ENCODE measurements around the gene MLX.

The MLX gene

DNA sequence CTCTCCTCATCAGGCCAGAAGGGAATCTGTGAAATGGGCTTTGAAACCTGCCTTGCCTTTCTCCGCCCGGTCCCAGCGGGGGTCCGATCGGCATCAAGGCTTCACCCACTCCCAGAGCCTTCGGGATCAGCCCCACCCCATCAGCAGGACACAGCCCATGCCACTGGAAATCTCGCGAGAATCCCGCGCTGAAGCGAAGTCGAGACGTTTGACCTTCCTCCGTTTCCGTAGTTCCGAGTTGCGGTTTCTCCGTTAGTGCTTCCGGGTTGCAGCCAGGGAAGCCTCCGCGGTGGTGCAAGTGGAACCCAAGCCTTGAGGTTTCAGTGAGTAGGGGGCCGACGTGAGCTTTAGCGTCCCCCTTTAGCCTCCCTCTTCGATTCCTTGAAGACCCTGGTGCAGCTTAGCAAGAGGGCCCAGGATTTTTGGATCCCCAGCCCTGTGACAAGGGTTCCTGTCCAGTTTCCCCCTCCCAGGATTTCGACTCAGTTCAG, 5.0 kb upstream of the MLX start, which contains the start of gene COASY:
Gene COASY, plus strand, starts transcription at position 252 of the 491 bp plus-strand sequence. CDS start 475 bp downstream, outside the sequence.
- no peaks in the 10 kb centered on the region for H3K9me3 ChIP-seq (ENCODE audit: insufficient read depth, low read depth, low read length)
- peak within 1 kb of the TSS; percentile 99 for H3K4me3 ChIP-seq (ENCODE audit: low read length, poor library complexity, severe bottlenecking)
- H3K9me2 ChIP-seq (replicated peaks; ENCODE audit: low read depth, low read length): no peaks in the 10 kb centered on the region
- peak within 1 kb of the TSS; percentile 84 for H3K4me2 ChIP-seq (ENCODE audit: low read depth, low read length, poor library complexity, severe bottlenecking)
- peak within 1 kb of the TSS; percentile 91 for H2AFZ ChIP-seq (ENCODE audit: low read length)
- TF ChIP-seq, protein P1, sequence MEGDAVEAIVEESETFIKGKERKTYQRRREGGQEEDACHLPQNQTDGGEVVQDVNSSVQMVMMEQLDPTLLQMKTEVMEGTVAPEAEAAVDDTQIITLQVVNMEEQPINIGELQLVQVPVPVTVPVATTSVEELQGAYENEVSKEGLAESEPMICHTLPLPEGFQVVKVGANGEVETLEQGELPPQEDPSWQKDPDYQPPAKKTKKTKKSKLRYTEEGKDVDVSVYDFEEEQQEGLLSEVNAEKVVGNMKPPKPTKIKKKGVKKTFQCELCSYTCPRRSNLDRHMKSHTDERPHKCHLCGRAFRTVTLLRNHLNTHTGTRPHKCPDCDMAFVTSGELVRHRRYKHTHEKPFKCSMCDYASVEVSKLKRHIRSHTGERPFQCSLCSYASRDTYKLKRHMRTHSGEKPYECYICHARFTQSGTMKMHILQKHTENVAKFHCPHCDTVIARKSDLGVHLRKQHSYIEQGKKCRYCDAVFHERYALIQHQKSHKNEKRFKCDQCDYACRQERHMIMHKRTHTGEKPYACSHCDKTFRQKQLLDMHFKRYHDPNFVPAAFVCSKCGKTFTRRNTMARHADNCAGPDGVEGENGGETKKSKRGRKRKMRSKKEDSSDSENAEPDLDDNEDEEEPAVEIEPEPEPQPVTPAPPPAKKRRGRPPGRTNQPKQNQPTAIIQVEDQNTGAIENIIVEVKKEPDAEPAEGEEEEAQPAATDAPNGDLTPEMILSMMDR (conservative IDR thresholded peaks at IDR 0.05; ENCODE audit: low read length): no peak
- TF ChIP-seq EZH2phosphoT487 (IDR thresholded peaks at IDR 0.05; ENCODE audit: borderline replicate concordance): no peak
- peaks cover 6% of the 10 kb centered on the region; the same call in 1 of the 2 replicates for H3F3A ChIP-seq (ENCODE audit: low read depth)
- H4K20me1 ChIP-seq (ENCODE audit: insufficient read depth, low read length, poor library complexity, severe bottlenecking): peaks cover 9% of the 10 kb centered on the region
- H3K4me1 ChIP-seq (ENCODE audit: insufficient read depth, low read length, poor library complexity, severe bottlenecking): peaks cover 29% of the 10 kb centered on the region
- peaks cover 10% of the 10 kb centered on the region; the same call in 1 of the 2 replicates for H3K36me3 ChIP-seq (ENCODE audit: insufficient read depth, low read length)
- no peaks in the 10 kb centered on the region for H3K27me3 ChIP-seq (ENCODE audit: insufficient read depth, low read length, poor library complexity, severe bottlenecking)
- peak within 1 kb of the TSS; percentile 92 for H3K9ac ChIP-seq (ENCODE audit: low read depth, low read length, poor library complexity, severe bottlenecking)
- H3K79me2 ChIP-seq (ENCODE audit: insufficient read depth, low read length): peaks cover 46% of the 10 kb centered on the region

DNA sequence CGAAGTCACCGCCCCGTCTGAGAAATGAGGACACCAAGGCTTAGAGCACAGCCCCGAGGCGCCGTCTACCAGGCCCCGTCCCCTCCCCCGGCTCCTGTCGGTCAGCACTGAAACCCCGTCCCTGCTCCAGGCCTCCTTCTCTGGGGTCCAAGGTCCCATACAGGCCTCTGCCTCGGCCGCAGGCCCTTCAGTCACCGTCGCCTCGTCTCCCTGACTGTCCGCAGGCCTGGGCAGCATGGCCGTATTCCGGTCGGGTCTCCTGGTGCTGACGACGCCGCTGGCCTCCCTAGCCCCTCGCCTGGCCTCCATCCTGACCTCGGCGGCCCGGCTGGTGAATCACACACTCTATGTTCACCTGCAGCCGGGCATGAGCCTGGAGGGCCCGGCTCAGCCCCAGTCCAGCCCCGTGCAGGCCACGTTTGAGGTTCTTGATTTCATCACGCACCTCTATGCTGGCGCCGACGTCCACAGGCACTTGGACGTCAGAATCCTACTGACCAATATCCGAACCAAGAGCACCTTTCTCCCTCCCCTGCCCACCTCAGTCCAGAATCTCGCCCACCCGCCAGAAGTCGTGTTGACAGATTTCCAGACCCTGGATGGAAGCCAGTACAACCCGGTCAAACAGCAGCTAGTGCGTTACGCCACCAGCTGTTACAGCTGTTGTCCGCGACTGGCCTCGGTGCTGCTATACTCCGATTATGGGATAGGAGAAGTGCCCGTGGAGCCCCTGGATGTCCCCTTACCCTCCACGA, 4.3 kb upstream of the MLX start:
- no peak overlapping the region for H2AFZ ChIP-seq (ENCODE audit: low read length)
- H3K9me3 ChIP-seq (ENCODE audit: insufficient read depth, low read depth, low read length): no peaks in the 10 kb centered on the region
- peaks cover 6% of the 10 kb centered on the region; the same call in 1 of the 2 replicates for H3F3A ChIP-seq (ENCODE audit: low read depth)
- peaks cover 30% of the 10 kb centered on the region for H3K4me1 ChIP-seq (ENCODE audit: insufficient read depth, low read length, poor library complexity, severe bottlenecking)
- peak overlapping the region; percentile 92 for H3K9ac ChIP-seq (ENCODE audit: low read depth, low read length, poor library complexity, severe bottlenecking)
- H3K4me3 ChIP-seq (ENCODE audit: low read length, poor library complexity, severe bottlenecking): peak overlapping the region; percentile 99
- peaks cover 10% of the 10 kb centered on the region; the same call in 1 of the 2 replicates for H3K36me3 ChIP-seq (ENCODE audit: insufficient read depth, low read length)
- H3K79me2 ChIP-seq (ENCODE audit: insufficient read depth, low read length): peaks cover 50% of the 10 kb centered on the region
- TF ChIP-seq EZH2phosphoT487 (IDR thresholded peaks at IDR 0.05; ENCODE audit: borderline replicate concordance): no peak
- TF ChIP-seq, protein P1 (conservative IDR thresholded peaks at IDR 0.05; ENCODE audit: low read length): no peak
- H3K9me2 ChIP-seq (replicated peaks; ENCODE audit: low read depth, low read length): no peaks in the 10 kb centered on the region
- H3K27me3 ChIP-seq (ENCODE audit: insufficient read depth, low read length, poor library complexity, severe bottlenecking): no peaks in the 10 kb centered on the region
- peaks cover 9% of the 10 kb centered on the region for H4K20me1 ChIP-seq (ENCODE audit: insufficient read depth, low read length, poor library complexity, severe bottlenecking)
- H3K4me2 ChIP-seq (ENCODE audit: low read depth, low read length, poor library complexity, severe bottlenecking): peak overlapping the region; percentile 84

DNA sequence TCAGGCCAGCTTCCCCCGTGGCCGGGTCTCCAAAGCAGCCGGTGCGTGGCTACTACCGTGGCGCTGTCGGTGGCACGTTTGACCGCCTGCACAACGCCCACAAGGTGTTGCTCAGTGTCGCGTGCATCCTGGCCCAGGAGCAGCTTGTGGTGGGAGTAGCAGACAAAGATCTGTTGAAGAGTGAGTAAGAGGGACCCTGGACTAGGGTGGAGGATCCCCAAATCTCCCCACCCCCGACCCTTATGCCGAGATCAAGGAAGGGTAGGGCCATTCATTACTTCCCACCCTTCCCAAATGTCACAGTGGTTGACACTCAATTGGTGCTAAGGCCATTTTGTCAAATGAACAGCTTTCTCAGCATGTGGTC, 3.8 kb upstream of the MLX start:
- no peak for TF ChIP-seq EZH2phosphoT487 (IDR thresholded peaks at IDR 0.05; ENCODE audit: borderline replicate concordance)
- TF ChIP-seq, protein P1 (conservative IDR thresholded peaks at IDR 0.05; ENCODE audit: low read length): no peak
- H3K79me2 ChIP-seq (ENCODE audit: insufficient read depth, low read length): peaks cover 56% of the 10 kb centered on the region
- peak overlapping the region; percentile 84 for H3K4me2 ChIP-seq (ENCODE audit: low read depth, low read length, poor library complexity, severe bottlenecking)
- peak overlapping the region; percentile 92 for H3K9ac ChIP-seq (ENCODE audit: low read depth, low read length, poor library complexity, severe bottlenecking)
- no peaks in the 10 kb centered on the region for H3K9me2 ChIP-seq (replicated peaks; ENCODE audit: low read depth, low read length)
- peaks cover 10% of the 10 kb centered on the region; the same call in 1 of the 2 replicates for H3K36me3 ChIP-seq (ENCODE audit: insufficient read depth, low read length)
- no peak overlapping the region for H2AFZ ChIP-seq (ENCODE audit: low read length)
- H3K27me3 ChIP-seq (ENCODE audit: insufficient read depth, low read length, poor library complexity, severe bottlenecking): no peaks in the 10 kb centered on the region
- H3K4me3 ChIP-seq (ENCODE audit: low read length, poor library complexity, severe bottlenecking): peak overlapping the region; percentile 99
- peaks cover 33% of the 10 kb centered on the region for H3K4me1 ChIP-seq (ENCODE audit: insufficient read depth, low read length, poor library complexity, severe bottlenecking)
- peaks cover 12% of the 10 kb centered on the region for H4K20me1 ChIP-seq (ENCODE audit: insufficient read depth, low read length, poor library complexity, severe bottlenecking)
- H3K9me3 ChIP-seq (ENCODE audit: insufficient read depth, low read depth, low read length): no peaks in the 10 kb centered on the region
- H3F3A ChIP-seq (ENCODE audit: low read depth): peaks cover 6% of the 10 kb centered on the region; the same call in 1 of the 2 replicates
